ENCODE measurements around the gene ZSCAN10.

The ZSCAN10 gene

GRCh38 chr16:3133844-3134243 is 34.8 kb upstream of the ZSCAN10 start:
- DNase-seq: no peak

- DNase-seq: no peak
Observed at GRCh38 chr16:3131755-3132377, 32.8 kb upstream of the ZSCAN10 start.

GRCh38 chr16:3129137-3130131 is 30.3 kb upstream of the ZSCAN10 start:
- peak; percentile 86 for DNase-seq

GRCh38 chr16:3127745-3128144 is 28.7 kb upstream of the ZSCAN10 start:
- no peak for DNase-seq

- peak; percentile 96 for DNase-seq
Observed at GRCh38 chr16:3123986-3124886, 25.1 kb upstream of the ZSCAN10 start.

- no peak for DNase-seq
Observed at GRCh38 chr16:3122926-3123570, 24.0 kb upstream of the ZSCAN10 start.

GRCh38 chr16:3121851-3122467 is 22.9 kb upstream of the ZSCAN10 start:
- DNase-seq: no peak

GRCh38 chr16:3120435-3120834 is 21.3 kb upstream of the ZSCAN10 start:
- no peak for DNase-seq

- DNase-seq: no peak
Observed at GRCh38 chr16:3119701-3120408, 20.8 kb upstream of the ZSCAN10 start.

- DNase-seq: no peak
Observed at GRCh38 chr16:3119286-3119685, 20.2 kb upstream of the ZSCAN10 start.

- no peak for DNase-seq
Observed at GRCh38 chr16:3118846-3119245, 19.8 kb upstream of the ZSCAN10 start.

GRCh38 chr16:3118204-3118790 is 19.2 kb upstream of the ZSCAN10 start:
- DNase-seq: no peak

GRCh38 chr16:3115561-3115960 is 16.5 kb upstream of the ZSCAN10 start:
- no peak for DNase-seq

- no peak for DNase-seq
Observed at GRCh38 chr16:3115003-3115402, 15.9 kb upstream of the ZSCAN10 start.

- DNase-seq: no peak
Observed at GRCh38 chr16:3113765-3114479, 14.8 kb upstream of the ZSCAN10 start.

GRCh38 chr16:3112881-3113574 is 13.9 kb upstream of the ZSCAN10 start:
- no peak for DNase-seq

GRCh38 chr16:3112058-3112880 is 13.2 kb upstream of the ZSCAN10 start, which contains the start of gene ZNF205:
ZNF205 (plus strand) TSS chr16:3112586; CDS start chr16:3113431, 845 bp downstream.
- DNase-seq: peak; percentile 79

- DNase-seq: peak; percentile 85
Observed at GRCh38 chr16:3106205-3106928, 7.3 kb upstream of the ZSCAN10 start.
